Epidermal melanocyte (primary cell): ENCODE data around the gene CDK4.

Experiments
- DNase-seq: peaks from one replicate; pipeline ENCODE4 v3.0.0; 2011; ENCODE audit warnings: low spot score; ENCODE audit not compliant: insufficient read length

CDK4 gene

DNA sequence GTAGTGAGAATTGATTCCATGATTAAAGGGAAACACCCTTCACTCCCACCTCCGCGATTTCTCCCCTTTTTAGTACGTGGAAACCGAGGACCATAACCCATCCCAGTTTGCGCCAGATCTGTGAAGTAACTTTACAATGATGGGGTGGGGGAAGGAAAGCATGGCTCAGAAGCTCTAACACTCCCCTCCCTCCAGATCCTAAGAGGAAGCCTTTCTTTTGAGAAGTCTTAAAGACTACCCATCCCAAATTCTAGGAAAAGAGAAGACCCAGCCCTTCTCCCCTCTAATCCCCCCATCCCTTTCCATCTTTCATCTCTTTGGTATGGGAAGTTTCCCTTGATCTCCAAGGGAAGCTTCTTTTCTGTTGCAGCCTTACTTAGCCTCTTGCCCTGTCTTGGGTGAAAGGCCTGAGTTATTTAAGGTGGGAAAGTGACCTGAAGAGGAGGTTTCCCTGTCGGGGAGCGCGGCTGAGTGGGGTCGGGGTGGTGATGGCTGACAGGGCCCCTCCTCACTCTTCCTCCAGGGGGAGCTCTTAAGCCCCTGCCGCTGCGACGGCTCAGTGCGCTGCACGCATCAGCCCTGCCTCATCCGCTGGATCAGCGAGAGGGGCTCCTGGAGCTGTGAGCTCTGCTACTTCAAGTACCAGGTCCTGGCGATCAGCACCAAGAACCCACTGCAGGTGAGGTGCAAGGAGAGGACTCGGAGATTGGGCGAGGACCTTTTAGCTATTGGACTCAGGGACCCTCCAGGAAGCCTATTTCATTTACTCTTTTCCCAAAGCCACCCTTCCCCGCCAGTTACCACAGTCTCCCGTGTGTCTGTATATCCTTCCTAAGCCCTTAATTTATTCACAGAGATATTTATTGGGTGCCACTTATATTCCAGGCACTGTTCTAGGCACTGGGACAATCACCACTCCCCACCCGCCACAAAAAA is 4.6 kb upstream of the CDK4 start:
- peak; percentile 85 for DNase-seq

DNA sequence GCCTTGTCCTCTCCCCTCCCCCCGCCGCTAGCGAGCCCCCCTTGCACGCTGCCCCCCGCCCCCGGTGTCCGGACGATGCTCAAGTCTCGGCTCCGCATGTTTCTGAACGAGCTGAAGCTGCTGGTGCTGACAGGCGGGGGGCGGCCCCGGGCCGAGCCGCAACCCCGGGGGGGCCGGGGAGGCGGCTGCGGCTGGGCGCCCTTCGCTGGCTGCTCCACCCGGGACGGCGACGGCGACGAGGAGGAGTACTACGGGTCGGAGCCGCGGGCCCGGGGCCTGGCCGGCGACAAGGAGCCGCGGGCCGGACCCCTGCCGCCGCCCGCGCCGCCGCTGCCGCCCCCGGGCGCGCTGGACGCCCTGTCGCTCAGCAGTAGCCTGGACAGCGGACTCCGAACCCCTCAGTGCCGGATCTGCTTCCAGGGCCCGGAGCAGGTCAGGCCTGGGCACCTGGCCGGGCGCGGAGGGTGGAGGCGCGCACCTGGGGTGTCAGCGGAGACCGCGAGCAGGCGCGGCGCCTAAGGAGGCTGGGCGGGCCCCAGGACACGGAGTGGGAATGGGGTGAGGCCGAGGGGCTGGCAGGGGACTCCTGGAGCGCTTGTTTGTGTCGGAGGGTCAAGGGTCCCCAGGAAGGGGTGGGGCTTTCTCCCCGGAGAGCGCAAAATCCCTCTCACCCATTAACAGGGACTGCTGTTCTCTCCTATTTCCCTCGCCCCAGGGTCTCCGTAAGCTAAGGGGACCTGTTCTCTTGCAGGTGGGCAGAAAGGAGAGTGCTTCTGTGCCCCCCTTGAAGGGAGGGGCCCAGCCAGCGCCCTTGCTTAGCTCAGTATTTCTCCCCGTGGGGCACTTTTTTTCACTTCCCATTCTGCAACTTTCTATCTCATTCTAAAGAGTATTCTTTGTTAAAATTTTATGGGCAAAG is 3.6 kb upstream of the CDK4 start:
- no peak for DNase-seq

DNA sequence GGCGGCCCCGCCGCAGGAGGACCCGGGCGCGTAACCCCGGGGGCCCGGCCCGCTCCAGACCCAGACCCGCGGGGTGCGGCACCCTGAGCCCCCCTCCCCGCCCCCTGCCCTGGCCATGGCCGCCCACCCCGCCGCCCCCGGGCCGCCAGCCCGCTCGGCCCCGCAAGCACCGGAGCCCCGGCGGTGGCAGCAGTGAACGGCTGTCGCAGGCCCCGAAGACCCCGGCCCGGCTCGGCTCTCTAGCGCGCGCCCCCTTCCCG is 3.0 kb upstream of the CDK4 start:
- DNase-seq, result no peak

DNA sequence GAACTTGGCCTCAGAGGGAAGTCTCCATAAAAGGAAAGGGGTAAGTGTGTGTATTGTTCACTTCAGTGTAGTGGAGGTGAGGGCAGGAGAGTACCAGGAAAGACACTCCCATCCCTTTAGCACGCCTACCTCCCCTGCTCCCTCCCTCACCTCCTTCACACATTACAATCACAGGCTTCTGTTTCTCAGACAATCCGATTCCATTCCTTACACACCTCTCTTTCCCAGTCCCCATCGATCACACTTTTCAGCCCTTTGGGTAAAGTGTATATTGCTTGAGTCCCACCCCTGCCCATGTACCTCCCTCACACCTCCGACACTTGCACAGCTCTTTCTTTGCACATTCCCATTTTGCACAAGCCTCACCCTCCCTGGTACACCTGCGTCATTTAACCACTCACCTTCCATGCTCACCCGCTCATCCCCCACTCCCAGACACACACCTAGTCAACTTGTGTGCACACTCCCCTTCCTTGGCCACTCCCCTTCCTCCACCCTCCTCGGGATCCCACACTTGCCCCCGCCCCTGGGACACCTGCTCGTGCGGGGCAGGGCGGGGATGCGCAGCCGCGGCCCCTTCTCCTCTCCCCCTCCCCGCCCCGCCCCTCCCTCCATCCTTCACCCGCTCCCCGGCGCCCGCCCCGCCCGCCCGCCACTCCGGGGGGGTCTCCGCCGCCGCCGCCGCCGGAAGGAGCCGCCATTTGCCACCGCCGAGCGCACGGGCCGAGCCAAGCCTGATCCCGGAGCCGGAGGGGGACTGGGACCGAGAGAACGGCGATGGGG is 2.5 kb upstream of the CDK4 start, which contains the start of gene MARCHF9:
TSS of gene MARCHF9 (plus strand) at position 693 of the 783 bp plus-strand sequence. CDS start 426 bp downstream, outside the sequence.
- DNase-seq, result no peak

DNA sequence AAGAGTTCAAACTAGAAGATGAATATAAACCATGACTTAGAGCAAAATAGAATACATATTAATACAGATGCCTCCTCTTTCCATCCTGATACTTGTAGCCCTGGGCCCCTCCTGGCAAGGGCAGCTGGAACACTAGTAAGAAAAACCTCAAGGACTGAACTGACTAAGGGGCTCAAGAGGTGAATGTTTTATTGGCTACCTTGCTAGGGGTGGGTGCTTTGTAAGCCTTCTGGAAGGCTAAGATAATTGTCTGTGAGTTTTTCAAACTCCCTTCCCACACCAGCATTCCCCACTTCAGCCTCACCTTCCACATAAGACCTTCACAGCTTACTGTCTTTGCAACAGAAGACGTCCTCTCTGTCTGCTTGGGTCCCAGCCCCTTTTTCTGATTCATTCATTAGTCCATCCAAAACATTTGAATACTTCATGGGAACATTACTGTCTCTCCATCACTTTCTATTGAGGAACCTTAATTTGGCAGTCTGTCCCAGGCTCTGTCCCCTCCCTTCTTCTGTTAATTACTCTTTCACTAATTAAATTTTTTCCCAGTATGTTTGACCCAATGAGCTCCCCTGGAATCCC is 1.7 kb upstream of the CDK4 start:
- no peak for DNase-seq

DNA sequence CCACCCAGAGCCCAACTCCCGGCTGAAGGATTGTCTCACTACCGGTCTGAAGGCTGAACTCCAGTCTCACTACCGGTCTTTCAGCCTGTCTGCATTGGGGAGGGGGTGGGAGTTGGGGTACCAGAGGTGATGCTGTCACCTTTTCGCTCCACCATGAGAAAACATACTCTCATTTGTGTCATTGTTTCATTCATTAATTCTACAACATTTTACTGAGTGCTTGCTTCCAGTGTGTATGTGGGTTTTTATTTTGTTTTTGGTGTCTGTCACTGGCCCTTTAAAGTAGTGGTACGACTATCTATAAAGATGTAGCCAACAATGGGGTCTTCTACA is 524 bp upstream of the CDK4 start:
- no peak for DNase-seq

DNA sequence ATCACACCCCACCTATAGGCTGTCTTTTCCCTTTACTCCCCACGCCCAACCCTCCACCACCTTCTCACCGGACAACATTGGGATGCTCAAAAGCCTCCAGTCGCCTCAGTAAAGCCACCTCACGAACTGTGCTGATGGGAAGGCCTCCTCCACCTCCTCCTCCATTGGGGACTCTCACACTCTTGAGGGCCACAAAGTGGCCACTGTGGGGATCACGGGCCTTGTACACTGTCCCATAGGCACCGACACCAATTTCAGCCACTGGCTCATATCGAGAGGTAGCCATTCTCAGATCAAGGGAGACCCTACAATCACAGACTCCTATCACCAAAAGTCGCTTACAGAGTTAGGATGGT is 700 bp downstream of the CDK4 start:
- no peak for DNase-seq

DNA sequence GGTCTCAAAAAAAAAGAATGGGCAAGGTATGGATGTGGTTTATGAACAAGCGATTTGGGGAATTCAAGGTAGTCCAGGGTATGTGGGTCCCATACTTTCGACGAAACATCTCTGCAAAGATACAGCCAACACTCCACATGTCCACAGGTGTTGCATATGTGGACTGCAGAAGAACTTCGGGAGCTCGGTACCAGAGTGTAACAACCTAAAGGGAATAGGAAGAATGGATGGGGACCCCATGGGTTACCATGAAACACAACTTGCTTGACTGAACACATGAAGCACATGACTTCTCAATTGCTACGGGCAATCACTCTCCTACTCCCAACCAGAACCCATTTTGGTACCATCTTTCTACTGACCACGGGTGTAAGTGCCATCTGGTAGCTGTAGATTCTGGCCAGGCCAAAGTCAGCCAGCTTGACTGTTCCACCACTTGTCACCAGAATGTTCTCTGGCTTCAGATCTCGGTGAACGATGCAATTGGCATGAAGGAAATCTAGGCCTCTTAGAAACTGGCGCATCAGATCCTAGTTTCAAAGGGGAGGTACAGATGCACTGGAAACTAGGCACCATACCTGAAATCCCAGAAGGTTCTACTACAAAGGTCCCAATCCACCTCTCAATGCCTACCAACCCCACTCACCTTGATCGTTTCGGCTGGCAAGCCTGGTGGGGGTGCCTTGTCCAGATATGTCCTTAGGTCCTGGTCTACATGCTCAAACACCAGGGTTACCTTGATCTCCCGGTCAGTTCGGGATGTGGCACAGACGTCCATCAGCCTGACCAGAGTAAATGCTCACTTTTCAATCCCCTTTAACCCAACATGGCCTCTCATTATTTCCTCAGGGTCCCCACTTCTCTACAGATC is 1.3 kb downstream of the CDK4 start:
- DNase-seq, result no peak

DNA sequence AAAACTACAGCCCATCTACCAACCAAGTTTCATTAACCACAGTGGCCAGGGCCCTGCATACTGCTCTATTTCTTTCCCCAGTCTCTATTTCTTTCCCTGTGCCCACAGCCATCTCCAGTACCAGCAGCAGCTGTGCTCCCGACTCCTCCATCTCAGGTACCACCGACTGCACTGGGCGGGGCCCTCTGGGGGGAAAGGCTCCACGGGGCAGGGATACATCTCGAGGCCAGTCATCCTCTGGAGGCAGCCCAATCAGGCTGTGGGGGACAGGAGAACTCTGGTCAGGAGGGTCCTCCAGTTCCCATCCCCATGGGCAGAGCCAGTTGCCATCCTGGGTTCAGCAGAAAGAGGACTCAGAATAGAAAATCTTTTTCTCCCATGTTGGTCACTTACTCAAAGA is 3.0 kb downstream of the CDK4 start:
- DNase-seq, result no peak

DNA sequence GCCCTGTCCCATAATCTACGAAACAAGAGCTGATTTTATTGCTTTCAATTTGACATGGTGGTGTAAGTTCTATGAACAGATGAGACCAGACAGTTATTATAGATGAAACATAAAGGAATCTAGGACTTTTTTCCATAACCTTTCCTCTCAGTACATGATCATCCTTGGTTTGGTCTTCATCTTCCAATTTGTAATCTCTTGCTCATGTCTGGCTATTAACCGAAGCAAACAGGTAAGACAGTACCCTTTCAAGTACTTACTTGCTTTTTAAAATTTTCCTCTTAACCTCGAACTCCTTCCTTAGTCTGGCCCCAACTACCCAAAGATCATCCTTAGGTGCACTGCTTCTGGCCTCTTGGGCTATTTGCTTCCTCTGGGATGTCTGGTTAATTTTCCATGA is 6.1 kb downstream of the CDK4 start:
- no peak for DNase-seq

DNA sequence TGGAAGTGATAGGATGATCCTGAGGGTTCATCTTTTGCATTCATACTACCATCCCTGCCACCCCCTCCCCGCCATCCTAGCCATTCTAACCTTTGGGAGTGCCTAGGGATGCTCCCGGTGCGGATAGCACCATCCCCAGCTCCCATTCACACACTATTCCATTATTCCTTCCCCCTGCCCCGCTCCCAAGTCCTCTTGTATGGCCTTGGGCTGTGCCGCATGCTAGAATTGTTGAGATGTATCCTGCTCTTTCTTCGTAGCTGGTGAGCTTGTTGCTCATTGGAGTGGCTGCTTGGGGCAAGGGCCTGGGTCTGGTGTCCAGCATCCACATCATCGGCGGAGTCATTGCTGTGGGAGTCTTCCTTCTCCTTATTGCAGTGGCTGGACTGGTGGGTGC is 6.6 kb downstream of the CDK4 start:
- DNase-seq, result no peak

DNA sequence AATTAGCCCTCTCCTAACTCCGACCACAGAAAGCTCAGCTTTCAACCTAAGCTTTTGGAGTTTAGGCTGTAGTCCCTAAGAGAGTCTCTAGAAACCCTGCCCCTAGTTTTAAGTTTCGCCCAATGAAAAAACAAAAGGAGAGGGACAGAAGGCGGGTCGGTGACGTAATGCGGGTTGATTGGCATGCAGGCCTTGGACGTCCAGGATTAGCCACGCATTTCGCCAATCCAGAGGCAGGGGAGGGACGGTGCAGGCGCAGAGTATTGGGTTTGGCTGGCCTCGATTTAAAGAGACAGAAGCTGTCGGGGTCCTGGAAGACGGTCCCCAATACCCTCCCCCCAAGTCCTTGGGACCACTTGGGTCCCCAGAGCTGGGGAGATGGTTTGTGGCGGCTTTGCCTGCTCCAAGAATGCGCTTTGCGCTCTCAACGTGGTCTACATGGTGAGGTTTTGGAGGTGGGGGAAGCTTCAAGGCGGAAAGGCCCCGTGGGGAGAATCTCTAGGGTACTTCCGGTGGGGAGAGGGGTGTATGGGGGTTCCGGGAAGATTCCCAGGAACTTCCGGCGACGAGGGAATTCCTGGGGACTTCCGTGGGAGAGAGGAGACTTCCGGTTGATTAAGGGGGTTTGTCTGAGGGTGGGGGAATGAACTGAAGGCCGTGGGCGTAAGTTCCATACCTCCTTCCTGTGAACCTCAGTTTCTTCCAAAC is 7.2 kb downstream of the CDK4 start, which contains the start of gene TSPAN31:
TSS of gene TSPAN31 (plus strand) at position 263 of the 708 bp plus-strand sequence. CDS start at position 379, 116 bp downstream.
- peak; percentile 91 for DNase-seq

DNA sequence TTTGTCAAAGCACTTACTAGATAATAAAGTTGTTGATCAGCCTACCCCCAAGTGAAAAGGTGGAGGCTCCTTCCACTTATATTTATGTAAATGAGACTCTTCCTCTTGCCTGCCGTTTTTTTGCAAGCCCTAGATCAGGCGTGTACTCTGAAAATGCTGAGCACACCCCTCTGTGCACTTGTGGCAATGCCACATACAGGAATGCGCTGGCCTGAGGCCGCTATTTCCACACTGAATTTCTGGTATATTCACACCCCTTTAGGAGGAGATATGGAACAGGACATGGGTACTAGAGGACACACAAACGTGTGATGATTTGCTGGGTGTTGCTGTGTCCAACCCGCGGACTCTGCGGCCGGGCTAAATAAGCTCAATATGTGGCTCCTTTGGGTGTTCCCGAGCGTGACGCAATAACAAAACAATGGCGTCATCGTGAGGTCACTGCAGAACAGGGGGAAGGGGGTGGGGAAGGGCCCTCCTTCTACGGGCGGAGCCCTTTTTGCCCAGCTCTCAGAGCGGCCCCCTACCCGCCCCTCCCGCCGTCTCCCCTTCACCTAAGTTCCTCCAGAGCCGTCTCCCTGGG is 7.8 kb downstream of the CDK4 start:
- peak; percentile 84 for DNase-seq

DNA sequence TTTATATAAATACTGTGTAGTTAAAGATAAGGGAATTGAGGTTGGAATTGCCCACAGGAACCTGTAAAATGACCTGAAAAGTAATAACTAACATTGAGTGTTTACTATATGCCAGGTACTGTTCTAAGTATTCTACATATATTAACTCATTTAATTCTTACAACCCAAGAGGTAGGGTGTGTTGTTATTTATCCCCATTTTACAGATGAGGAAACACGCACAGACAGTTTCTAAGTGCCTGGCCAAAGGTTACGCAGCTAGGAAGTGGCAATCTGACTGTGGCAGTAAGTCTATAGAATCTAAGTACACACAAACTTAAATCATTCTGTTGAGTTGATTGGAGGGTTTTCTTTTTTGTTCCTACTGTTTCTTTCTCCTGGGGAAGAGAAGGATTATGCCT is 8.3 kb downstream of the CDK4 start:
- no peak for DNase-seq

DNA sequence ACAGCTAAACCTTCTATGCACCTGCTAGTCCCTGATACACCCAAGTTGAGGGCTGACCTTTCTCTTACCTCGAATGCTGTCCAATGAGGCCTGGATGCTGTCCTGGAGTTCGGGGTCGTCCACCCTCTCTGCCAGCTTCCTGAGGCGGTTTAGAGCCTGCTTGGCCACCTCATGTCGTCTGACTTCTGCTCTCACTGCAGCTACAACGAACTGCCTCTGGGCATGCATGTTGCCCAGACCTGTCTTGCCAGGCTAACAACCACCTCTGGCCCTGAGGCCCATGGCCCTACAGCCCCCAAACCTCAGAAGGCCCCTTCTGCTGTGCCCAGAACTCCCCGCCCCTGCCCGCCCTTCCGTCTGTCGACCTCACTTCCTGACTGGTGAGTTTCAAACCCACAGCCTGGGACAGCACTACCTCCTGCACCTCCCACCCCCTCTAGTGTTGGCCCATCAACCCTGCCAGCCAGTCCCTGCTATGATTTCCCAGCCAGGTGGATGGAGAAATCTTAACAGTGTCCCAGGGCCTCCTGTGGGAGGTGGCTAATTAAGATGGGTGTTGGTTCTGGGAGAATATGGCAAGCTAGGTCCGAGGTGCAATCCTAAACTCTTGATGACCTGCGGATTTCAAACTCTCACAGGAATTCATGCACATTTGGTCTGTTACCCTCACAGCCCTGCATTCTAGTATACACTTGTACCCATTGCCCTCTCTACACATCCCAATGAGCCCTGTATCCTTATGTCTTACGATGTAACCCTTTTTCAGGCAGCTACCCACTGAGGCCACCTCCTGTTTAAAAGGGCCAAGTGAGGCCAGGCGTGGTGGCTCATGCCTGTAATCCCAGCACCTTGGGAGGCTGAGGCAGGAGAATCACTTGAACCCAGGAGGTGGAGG is 10.0 kb downstream of the CDK4 start:
- DNase-seq, result no peak

DNA sequence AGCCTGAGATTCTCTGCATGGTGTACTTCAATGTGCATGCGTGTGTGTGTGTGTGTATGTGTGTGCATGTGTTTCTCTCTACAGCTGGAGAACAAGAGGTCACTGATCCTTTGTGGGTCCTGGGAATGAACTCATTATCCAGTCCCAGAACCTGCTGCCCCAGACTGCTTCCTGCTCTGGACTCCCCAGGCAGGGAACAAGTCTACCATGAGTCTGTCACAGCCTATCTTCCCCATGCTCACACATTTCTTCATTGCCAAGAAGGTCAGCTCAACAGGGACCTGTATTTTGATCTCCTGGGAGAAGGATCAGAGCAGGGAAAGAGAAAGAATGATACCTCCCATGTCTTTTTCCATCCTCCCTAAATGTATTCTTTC is 10.7 kb downstream of the CDK4 start:
- DNase-seq, result no peak

DNA sequence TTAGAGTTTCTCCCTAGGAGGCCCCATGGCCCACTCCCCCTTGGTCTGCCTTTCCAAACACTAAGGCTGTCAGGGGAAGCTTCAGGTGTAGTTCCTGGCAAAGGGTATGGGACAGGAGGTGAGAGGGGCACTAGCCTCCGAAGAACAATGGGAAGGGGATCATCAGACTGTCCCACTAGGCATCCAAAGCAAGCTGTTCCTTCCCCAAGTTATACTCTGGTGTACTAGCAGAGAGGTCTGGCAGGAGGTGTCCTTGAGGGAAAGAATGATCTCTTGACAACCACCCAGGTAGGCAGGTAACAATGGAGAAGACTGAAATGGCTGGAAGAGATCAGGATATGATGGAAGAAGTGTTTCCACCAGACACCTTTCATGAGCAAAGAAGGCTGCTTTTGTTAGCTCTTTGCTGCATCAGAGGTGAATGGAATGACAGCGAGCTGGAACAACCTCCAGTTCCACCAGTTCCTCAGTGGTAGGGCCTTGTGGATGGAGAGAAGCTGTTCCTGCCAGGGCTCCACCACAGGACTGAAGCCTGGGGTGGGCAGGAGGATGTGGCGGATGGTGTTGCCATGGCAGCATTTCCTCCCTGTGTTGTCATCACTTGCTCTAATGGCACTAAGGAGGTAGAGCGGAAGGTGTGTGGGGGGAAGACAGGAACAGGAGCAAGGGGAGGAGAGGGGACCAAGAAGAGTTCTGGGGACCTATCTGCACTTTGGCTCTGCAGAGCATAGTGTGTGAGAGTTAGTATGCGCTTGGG is 11.3 kb downstream of the CDK4 start:
- DNase-seq, result no peak
